CD14-positive monocyte (primary cell): Measurements from ENCODE around the gene CUX1. TPM values are rescaled to one million over a fixed set of nuclear protein-coding genes. Genes with fewer than 3 reads are reported as not detected.

ENCODE experiments used
- DNase-seq, 3 donors: peaks; one replicate each; pipeline ENCODE4 v3.0.0-alpha.2; 2011 to 2022
- H2AFZ ChIP-seq: 2 replicates; pipeline ENCODE4 v1.6.0; 2012; ENCODE audit warnings: mild to moderate bottlenecking, low read depth, low read length, inconsistent platforms; ENCODE audit not compliant: insufficient read depth, poor library complexity, severe bottlenecking
- H3K27ac ChIP-seq, 2 donors: 1 replicate in 1 of 2; 2 replicates in 1 of 2; pipeline ENCODE4 v1.5.1; 2012 to 2013; ENCODE audit warnings: low read length in 2 of 2, control low read depth in 1 of 2, inconsistent platforms in 1 of 2, low read depth in 1 of 2, mild to moderate bottlenecking in 1 of 2
- H3K27me3 ChIP-seq, 2 donors: one replicate each; pipeline versions ENCODE4 v1.6.0 to v1.6.1; 2011 to 2013; ENCODE audit warnings: low read length in 2 of 2; ENCODE audit not compliant: control insufficient read depth in 2 of 2, insufficient read depth in 2 of 2
- H3K36me3 ChIP-seq, 2 donors: replicated peaks in 1 of 2; 1 replicate in 1 of 2; 2 replicates in 1 of 2; pipeline versions ENCODE4 v1.5.1 to v1.6.1; 2012 to 2013; ENCODE audit warnings: low read length in 2 of 2, control low read depth in 1 of 2, inconsistent platforms in 1 of 2, mild to moderate bottlenecking in 1 of 2; ENCODE audit not compliant: insufficient read depth in 2 of 2, control insufficient read depth in 1 of 2
- H3K4me1 ChIP-seq, 2 donors: 1 replicate in 1 of 2; 2 replicates in 1 of 2; pipeline versions ENCODE4 v1.5.1 to v1.6.1; 2012 to 2013; ENCODE audit warnings: low read length in 2 of 2, control low read depth in 1 of 2, inconsistent platforms in 1 of 2, mild to moderate bottlenecking in 1 of 2, moderate library complexity in 1 of 2; ENCODE audit not compliant: insufficient read depth in 2 of 2, control insufficient read depth in 1 of 2
- H3K4me2 ChIP-seq: replicated peaks from 2 replicates; pipeline ENCODE3; 2012; ENCODE audit warnings: low read length, moderate library complexity, mild to moderate bottlenecking; ENCODE audit not compliant: poor library complexity, severe bottlenecking; ENCODE audit errors: extremely low read depth
- H3K4me3 ChIP-seq, 3 experiments: fragments of 200-600 bp in 1 of 3; sonication (generic) in 1 of 3; replicated peaks in 1 of 3; 1 replicate in 2 of 3; 2 replicates in 1 of 3; pipeline ENCODE4 v1.5.1; 2011 to 2013; ENCODE audit warnings: low read length in 3 of 3, mild to moderate bottlenecking in 3 of 3, control low read depth in 2 of 3, low read depth in 2 of 3, inconsistent platforms in 1 of 3, moderate library complexity in 1 of 3
- H3K79me2 ChIP-seq: 2 replicates; pipeline ENCODE4 v1.6.0; 2012; ENCODE audit warnings: mild to moderate bottlenecking, control low read depth, inconsistent platforms, low read length, moderate library complexity; ENCODE audit not compliant: insufficient read depth
- H3K9ac ChIP-seq: 2 replicates; pipeline ENCODE4 v1.6.0; 2017; ENCODE audit warnings: low read length, mild to moderate bottlenecking; ENCODE audit not compliant: insufficient read depth, poor library complexity, severe bottlenecking
- H3K9me3 ChIP-seq, 2 donors: replicated peaks in 1 of 2; 1 replicate in 1 of 2; 2 replicates in 1 of 2; pipeline versions ENCODE4 v1.5.1 to v1.6.1; 2012 to 2013; ENCODE audit warnings: low read length in 2 of 2, control low read depth in 1 of 2; ENCODE audit not compliant: control insufficient read depth in 1 of 2, insufficient read depth in 1 of 2
- H4K20me1 ChIP-seq: 2 replicates; pipeline ENCODE4 v1.6.0; 2012; ENCODE audit warnings: mild to moderate bottlenecking, low read length, control low read depth, moderate library complexity; ENCODE audit not compliant: insufficient read depth
- H3K27ac Mint-ChIP-seq, 7 donors: one replicate each; pipeline ENCODE4 v1.8.0; 2020; ENCODE audit warnings: mild to moderate bottlenecking in 7 of 7, mixed read lengths in 7 of 7, moderate library complexity in 6 of 7, inconsistent platforms in 2 of 7
- H3K27me3 Mint-ChIP-seq, 3 donors: one replicate each; pipeline ENCODE4 v1.8.0; 2021 to 2022; ENCODE audit warnings: low read depth in 3 of 3, mild to moderate bottlenecking in 3 of 3, mixed read lengths in 3 of 3, moderate library complexity in 3 of 3, inconsistent platforms in 1 of 3
- H3K36me3 Mint-ChIP-seq, 2 donors: one replicate each; pipeline ENCODE4 v1.8.0; 2020; ENCODE audit warnings: mixed read lengths in 2 of 2, inconsistent platforms in 1 of 2, mild to moderate bottlenecking in 1 of 2
- H3K4me1 Mint-ChIP-seq: one replicate; pipeline ENCODE4 v1.8.0; 2020; ENCODE audit warnings: mild to moderate bottlenecking, mixed read lengths
- H3K4me3 Mint-ChIP-seq, 2 donors: one replicate each; pipeline ENCODE4 v1.8.0; 2020; ENCODE audit warnings: mild to moderate bottlenecking in 2 of 2, mixed read lengths in 2 of 2, moderate library complexity in 1 of 2
- H3K9me3 Mint-ChIP-seq, 7 donors: one replicate each; pipeline ENCODE4 v1.8.0; 2020 to 2022; ENCODE audit warnings: mixed read lengths in 7 of 7, mild to moderate bottlenecking in 6 of 7, moderate library complexity in 6 of 7, inconsistent platforms in 2 of 7
- CTCF ChIP-seq: fragments of 200-600 bp; IDR thresholded peaks from one replicate; pipeline ENCODE4 v1.8.0; 2022; ENCODE audit warnings: antibody characterized with exemption, mild to moderate bottlenecking
- WGBS: methylation state at CpG from one replicate; pipeline ENCODE4 v1.1.5; 2013; ENCODE audit warnings: missing lambda C conversion rate; ENCODE audit not compliant: insufficient coverage; 5-methylcytosine and 5-hydroxymethylcytosine counted together
- intact Hi-C, 2 donors: fragments of 100-400 bp; cut with micrococcal nuclease; formaldehyde crosslinking; loops; one replicate each; pipeline versions ENCODE4 v1.15.0 to v1.15.1; 2023
- polyA plus RNA-seq, 3 donors: library from polyadenylated mRNA; depleted of rRNA in 1 of 3; unstranded in 2 of 3; stranded (reverse) in 1 of 3; fragments of 300-500 nt in 2 of 3; fragments of >200 nt in 1 of 3; fragmentation: Illumina TruSeq in 2 of 3; gene quantifications; 1 replicate in 2 of 3; 2 replicates in 1 of 3; pipeline ENCODE4 v1.2.3, GENCODE V29; 2012 to 2021

Gene CUX1
- polyA plus RNA-seq, 3 donors, result 17.6 to 38.0 (median 28.0) TPM

- H3K9me3 Mint-ChIP-seq, result no peaks in the 10 kb centered on the region
- Histone ChIP-seq H3K27ac (no peak overlapping the region), H3K9me3 (no peaks in the 10 kb centered on the region), H3K9ac (no peak overlapping the region), H4K20me1 (peaks cover 9% of the 10 kb centered on the region), H3K36me3 (peaks cover 43 to 65% of the 10 kb centered on the region in 2 donors), H2AFZ (no peak overlapping the region), H3K4me3 (no peak overlapping the region), H3K4me2 (no peak overlapping the region), H3K4me1 (peaks cover 25% of the 10 kb centered on the region in 2 donors), H3K27me3 (no peaks in the 10 kb centered on the region), H3K79me2 (peaks cover 5% of the 10 kb centered on the region)
- no CpG with 5 or more reads among the region's 5 CpGs for WGBS
- intact Hi-C loops, result no loop called here
- no peak for TF ChIP-seq CTCF
- peaks cover 24% of the 10 kb centered on the region for H3K4me1 Mint-ChIP-seq
- H3K27ac Mint-ChIP-seq, result peak overlapping the region in 3 of 7 donors; percentile 30 to 65 (median 52)
- H3K27me3 Mint-ChIP-seq, result no peaks in the 10 kb centered on the region
- peaks cover 47 to 65% of the 10 kb centered on the region in 2 donors for H3K36me3 Mint-ChIP-seq
- DNase-seq, result peak in 1 of 3 donors; percentile 79
- H3K4me3 Mint-ChIP-seq, result no peak overlapping the region
Observed at GRCh38 chr7:102120666-102121195, 303.3 kb downstream of the CUX1 start.

- peaks cover 5% of the 10 kb centered on the region for H3K79me2 ChIP-seq
- peak; percentile 47 to 77 (median 68) for DNase-seq
- H3K9me3 ChIP-seq, result no peaks in the 10 kb centered on the region
- intact Hi-C loops, result no loop called here
- Mint-ChIP-seq H3K27ac (peak overlapping the region; percentile 80 to 93 (median 88)), H3K9me3 (no peaks in the 10 kb centered on the region), H3K4me1 (peaks cover 24% of the 10 kb centered on the region), H3K36me3 (peaks cover 41 to 65% of the 10 kb centered on the region in 2 donors), H3K4me3 (peak overlapping the region; percentile 12 to 16), H3K27me3 (peaks cover 0 to 2% (median 0%) of the 10 kb centered on the region in 3 donors)
- peaks cover 9% of the 10 kb centered on the region for H4K20me1 ChIP-seq
- peak overlapping the region; percentile 23 for H3K9ac ChIP-seq
- peaks cover 25% of the 10 kb centered on the region in 2 donors for H3K4me1 ChIP-seq
- no peak for TF ChIP-seq CTCF
- H3K27me3 ChIP-seq, result no peaks in the 10 kb centered on the region
- peak overlapping the region; percentile 59 to 83 for H3K27ac ChIP-seq
- H2AFZ ChIP-seq, result no peak overlapping the region
- H3K4me3 ChIP-seq, result peak overlapping the region in 1 of 3 experiments; percentile 39
- H3K36me3 ChIP-seq, result peaks cover 32 to 64% of the 10 kb centered on the region in 2 donors
- WGBS, result no CpG with 5 or more reads among the region's 3 CpGs
- H3K4me2 ChIP-seq, result peak overlapping the region; percentile 56
Observed at GRCh38 chr7:102122026-102122425, 304.6 kb downstream of the CUX1 start.
